ENCODE measurements around the gene DNAH10. TPM values are rescaled to one million over a fixed set of nuclear protein-coding genes. Genes with fewer than 3 reads are reported as not detected.

DNAH10 gene
- total RNA-seq, 1 donor from 2014 or later = under 0.01 TPM

DNA sequence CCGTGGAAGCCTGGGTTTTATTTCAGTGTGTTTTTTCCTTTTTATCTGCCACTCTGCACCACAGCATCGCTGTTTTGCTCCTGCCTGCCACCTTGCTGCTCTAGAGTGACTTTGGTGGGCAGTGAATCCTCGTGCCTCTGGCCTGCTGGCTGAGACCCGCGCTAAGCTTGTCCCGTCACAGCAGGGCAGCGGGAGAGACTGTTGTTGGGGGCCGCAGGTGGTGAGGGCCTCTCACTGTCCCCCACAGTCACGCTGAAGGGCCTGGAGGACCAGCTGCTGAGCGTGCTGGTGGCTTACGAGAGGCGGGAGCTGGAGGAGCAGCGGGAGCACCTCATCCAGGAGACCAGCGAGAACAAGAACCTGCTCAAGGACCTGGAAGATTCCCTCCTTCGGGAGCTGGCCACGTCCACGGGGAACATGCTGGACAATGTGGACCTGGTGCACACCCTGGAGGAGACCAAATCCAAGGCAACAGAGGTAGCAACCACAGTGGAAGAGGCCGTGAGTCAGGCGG lies 155.3 kb downstream of the DNAH10 start:
- H3K27me3 ChIP-seq (ENCODE audit: control insufficient read depth in 3 of 3, insufficient read depth in 3 of 3, low read length in 3 of 3) = peaks cover 11 to 35% (median 32%) of the 10 kb centered on the region in 3 donors
- no peak overlapping the region for H3K27ac ChIP-seq (ENCODE audit: low read depth, low read length)

DNA sequence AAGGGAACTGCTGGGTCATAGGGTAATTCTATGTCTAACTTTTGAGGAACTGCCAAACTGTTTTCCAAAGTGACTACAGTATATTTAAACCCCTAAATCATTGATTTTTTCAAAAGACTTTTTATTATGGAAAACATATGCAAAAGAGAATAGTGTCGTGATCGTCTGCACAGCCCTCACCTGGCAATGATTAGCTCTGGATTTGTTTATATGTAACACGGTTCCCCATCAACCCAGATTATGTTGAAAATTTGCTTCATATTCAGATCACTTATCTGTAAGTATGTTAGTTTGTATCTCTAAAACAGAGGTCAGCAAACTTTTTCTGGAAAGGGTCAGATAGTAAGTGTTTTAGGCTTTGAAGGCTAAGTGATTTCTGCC lies 157.9 kb downstream of the DNAH10 start:
- no peaks in the 10 kb centered on the region for H3K9me3 ChIP-seq (ENCODE audit: control insufficient read depth in 3 of 3, low read length in 3 of 3)
- H3K27ac ChIP-seq (ENCODE audit: low read depth, low read length) = no peak overlapping the region
- no peak overlapping the region for H3K9ac ChIP-seq (ENCODE audit: low read depth in 1 of 3, low read length in 3 of 3)
- H3K36me3 ChIP-seq (ENCODE audit: control insufficient read depth in 3 of 3, insufficient read depth in 3 of 3, low read length in 3 of 3) = no peaks in the 10 kb centered on the region
- H3K4me1 ChIP-seq (ENCODE audit: control insufficient read depth in 3 of 3, insufficient read depth in 3 of 3, low read length in 3 of 3) = no peaks in the 10 kb centered on the region
- H3K4me3 ChIP-seq (ENCODE audit: low read length in 3 of 3) = no peak overlapping the region
- peaks cover 11 to 30% (median 24%) of the 10 kb centered on the region in 3 donors for H3K27me3 ChIP-seq (ENCODE audit: control insufficient read depth in 3 of 3, insufficient read depth in 3 of 3, low read length in 3 of 3)

More for the DNA sequence above, 155.3 kb downstream of the DNAH10 start:
- Histone ChIP-seq H3K36me3 (ENCODE audit: control insufficient read depth in 3 of 3, insufficient read depth in 3 of 3, low read length in 3 of 3) (no peaks in the 10 kb centered on the region), H3K4me1 (ENCODE audit: control insufficient read depth in 3 of 3, insufficient read depth in 3 of 3, low read length in 3 of 3) (no peaks in the 10 kb centered on the region), H3K4me3 (ENCODE audit: low read length in 3 of 3) (no peak overlapping the region), H3K9me3 (ENCODE audit: control insufficient read depth in 3 of 3, low read length in 3 of 3) (no peaks in the 10 kb centered on the region), H3K9ac (ENCODE audit: low read depth in 1 of 3, low read length in 3 of 3) (no peak overlapping the region)

- H3K4me3 ChIP-seq (ENCODE audit: low read length in 3 of 3) = no peak overlapping the region
Measured at GRCh38 chr12:123923038-123923437, 160.9 kb downstream of the DNAH10 start.

DNA sequence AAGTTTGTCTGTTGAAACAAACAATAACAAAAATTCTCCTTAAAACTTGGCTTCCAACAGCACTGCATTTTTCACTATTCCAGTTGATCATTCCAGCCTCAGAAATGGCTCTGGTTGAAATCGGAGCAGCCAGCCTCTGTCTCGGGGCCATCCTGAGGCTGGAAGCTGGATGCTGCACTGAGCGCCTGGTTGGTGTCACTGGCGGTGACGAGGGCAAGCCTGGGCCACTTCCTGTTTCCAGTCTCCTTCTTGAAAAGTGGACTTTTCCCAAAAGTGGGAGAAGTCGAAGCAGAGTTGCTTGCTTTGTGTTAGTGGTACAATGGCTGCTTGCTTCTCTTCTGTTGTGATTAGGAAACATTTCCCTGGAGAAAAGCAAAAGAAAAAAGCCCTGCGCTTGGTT lies 161.8 kb downstream of the DNAH10 start:
- H3K27me3 ChIP-seq (ENCODE audit: control insufficient read depth in 3 of 3, insufficient read depth in 3 of 3, low read length in 3 of 3) = peaks cover 0 to 12% (median 11%) of the 10 kb centered on the region in 3 donors
- H3K9ac ChIP-seq (ENCODE audit: low read depth in 1 of 3, low read length in 3 of 3) = no peak overlapping the region
- H3K4me3 ChIP-seq (ENCODE audit: low read length in 3 of 3) = no peak overlapping the region
- no peaks in the 10 kb centered on the region for H3K36me3 ChIP-seq (ENCODE audit: control insufficient read depth in 3 of 3, insufficient read depth in 3 of 3, low read length in 3 of 3)
- no peaks in the 10 kb centered on the region for H3K9me3 ChIP-seq (ENCODE audit: control insufficient read depth in 3 of 3, low read length in 3 of 3)
- H3K27ac ChIP-seq (ENCODE audit: low read depth, low read length) = no peak overlapping the region
- H3K4me1 ChIP-seq (ENCODE audit: control insufficient read depth in 3 of 3, insufficient read depth in 3 of 3, low read length in 3 of 3) = no peaks in the 10 kb centered on the region

More at GRCh38 chr12:123923038-123923437, 160.9 kb downstream of the DNAH10 start:
- Histone ChIP-seq H3K27me3 (ENCODE audit: control insufficient read depth in 3 of 3, insufficient read depth in 3 of 3, low read length in 3 of 3) (peaks cover 4 to 18% (median 18%) of the 10 kb centered on the region in 3 donors), H3K9ac (ENCODE audit: low read depth in 1 of 3, low read length in 3 of 3) (no peak overlapping the region), H3K36me3 (ENCODE audit: control insufficient read depth in 3 of 3, insufficient read depth in 3 of 3, low read length in 3 of 3) (no peaks in the 10 kb centered on the region), H3K4me1 (ENCODE audit: control insufficient read depth in 3 of 3, insufficient read depth in 3 of 3, low read length in 3 of 3) (no peaks in the 10 kb centered on the region), H3K9me3 (ENCODE audit: control insufficient read depth in 3 of 3, low read length in 3 of 3) (no peaks in the 10 kb centered on the region), H3K27ac (ENCODE audit: low read depth, low read length) (no peak overlapping the region)

- peaks cover 0 to 18% (median 11%) of the 10 kb centered on the region in 3 donors for H3K27me3 ChIP-seq (ENCODE audit: control insufficient read depth in 3 of 3, insufficient read depth in 3 of 3, low read length in 3 of 3)
- no peaks in the 10 kb centered on the region for H3K36me3 ChIP-seq (ENCODE audit: control insufficient read depth in 3 of 3, insufficient read depth in 3 of 3, low read length in 3 of 3)
- no peaks in the 10 kb centered on the region for H3K4me1 ChIP-seq (ENCODE audit: control insufficient read depth in 3 of 3, insufficient read depth in 3 of 3, low read length in 3 of 3)
- no peaks in the 10 kb centered on the region for H3K9me3 ChIP-seq (ENCODE audit: control insufficient read depth in 3 of 3, low read length in 3 of 3)
- H3K27ac ChIP-seq (ENCODE audit: low read depth, low read length) = no peak overlapping the region
- no peak overlapping the region for H3K9ac ChIP-seq (ENCODE audit: low read depth in 1 of 3, low read length in 3 of 3)
- H3K4me3 ChIP-seq (ENCODE audit: low read length in 3 of 3) = no peak overlapping the region
Measured at GRCh38 chr12:123924539-123924938, 162.4 kb downstream of the DNAH10 start.

- no peaks in the 10 kb centered on the region for H3K9me3 ChIP-seq (ENCODE audit: control insufficient read depth in 3 of 3, low read length in 3 of 3)
- peaks cover 0 to 24% (median 11%) of the 10 kb centered on the region in 3 donors for H3K27me3 ChIP-seq (ENCODE audit: control insufficient read depth in 3 of 3, insufficient read depth in 3 of 3, low read length in 3 of 3)
- no peak overlapping the region for H3K4me3 ChIP-seq (ENCODE audit: low read length in 3 of 3)
- no peaks in the 10 kb centered on the region for H3K4me1 ChIP-seq (ENCODE audit: control insufficient read depth in 3 of 3, insufficient read depth in 3 of 3, low read length in 3 of 3)
- H3K9ac ChIP-seq (ENCODE audit: low read depth in 1 of 3, low read length in 3 of 3) = no peak overlapping the region
- no peaks in the 10 kb centered on the region for H3K36me3 ChIP-seq (ENCODE audit: control insufficient read depth in 3 of 3, insufficient read depth in 3 of 3, low read length in 3 of 3)
- H3K27ac ChIP-seq (ENCODE audit: low read depth, low read length) = no peak overlapping the region
Measured at GRCh38 chr12:123928274-123928865, 166.3 kb downstream of the DNAH10 start.

GRCh38 chr12:123928897-123929296 lies 166.8 kb downstream of the DNAH10 start:
- Histone ChIP-seq H3K9me3 (ENCODE audit: control insufficient read depth in 3 of 3, low read length in 3 of 3) (no peaks in the 10 kb centered on the region), H3K4me3 (ENCODE audit: low read length in 3 of 3) (no peak overlapping the region), H3K27me3 (ENCODE audit: control insufficient read depth in 3 of 3, insufficient read depth in 3 of 3, low read length in 3 of 3) (peaks cover 0 to 24% (median 11%) of the 10 kb centered on the region in 3 donors), H3K9ac (ENCODE audit: low read depth in 1 of 3, low read length in 3 of 3) (no peak overlapping the region), H3K4me1 (ENCODE audit: control insufficient read depth in 3 of 3, insufficient read depth in 3 of 3, low read length in 3 of 3) (no peaks in the 10 kb centered on the region), H3K36me3 (ENCODE audit: control insufficient read depth in 3 of 3, insufficient read depth in 3 of 3, low read length in 3 of 3) (no peaks in the 10 kb centered on the region), H3K27ac (ENCODE audit: low read depth, low read length) (no peak overlapping the region)

DNA sequence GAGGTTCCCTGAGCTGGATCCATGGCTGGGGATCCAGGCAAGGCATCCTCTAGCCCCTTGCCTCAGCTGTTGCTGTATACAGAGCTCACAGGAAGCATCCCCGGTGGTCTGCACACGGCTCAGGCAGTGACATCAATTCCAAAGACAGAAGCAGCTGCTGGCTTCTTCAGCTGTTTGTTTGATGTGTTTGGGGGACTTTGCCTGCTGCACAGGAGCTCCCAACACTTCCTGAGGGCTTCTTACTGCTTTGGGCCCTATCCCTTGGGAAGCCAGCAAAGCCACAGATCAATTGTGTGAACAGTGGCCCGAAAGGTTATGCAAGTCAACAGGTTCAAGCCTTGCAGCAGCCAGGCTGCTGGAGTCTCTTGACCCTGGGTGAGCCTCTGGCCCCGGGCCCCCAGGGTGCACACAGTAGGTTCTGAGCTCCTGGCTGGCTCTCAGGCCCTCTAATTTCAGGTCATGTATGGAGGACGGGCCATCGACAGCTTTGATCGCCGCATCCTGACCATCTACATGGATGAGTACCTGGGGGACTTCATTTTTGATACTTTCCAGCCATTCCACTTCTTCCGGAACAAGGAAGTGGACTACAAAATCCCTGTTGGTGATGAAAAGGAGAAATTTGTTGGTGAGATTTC lies 168.0 kb downstream of the DNAH10 start:
- Histone ChIP-seq H3K4me3 (ENCODE audit: low read length in 3 of 3) (no peak overlapping the region), H3K27me3 (ENCODE audit: control insufficient read depth in 3 of 3, insufficient read depth in 3 of 3, low read length in 3 of 3) (peaks cover 0 to 24% (median 11%) of the 10 kb centered on the region in 3 donors), H3K9ac (ENCODE audit: low read depth in 1 of 3, low read length in 3 of 3) (no peak overlapping the region), H3K36me3 (ENCODE audit: control insufficient read depth in 3 of 3, insufficient read depth in 3 of 3, low read length in 3 of 3) (peaks cover 0 to 3% (median 0%) of the 10 kb centered on the region in 3 donors), H3K4me1 (ENCODE audit: control insufficient read depth in 3 of 3, insufficient read depth in 3 of 3, low read length in 3 of 3) (no peaks in the 10 kb centered on the region), H3K9me3 (ENCODE audit: control insufficient read depth in 3 of 3, low read length in 3 of 3) (no peaks in the 10 kb centered on the region), H3K27ac (ENCODE audit: low read depth, low read length) (no peak overlapping the region)

DNA sequence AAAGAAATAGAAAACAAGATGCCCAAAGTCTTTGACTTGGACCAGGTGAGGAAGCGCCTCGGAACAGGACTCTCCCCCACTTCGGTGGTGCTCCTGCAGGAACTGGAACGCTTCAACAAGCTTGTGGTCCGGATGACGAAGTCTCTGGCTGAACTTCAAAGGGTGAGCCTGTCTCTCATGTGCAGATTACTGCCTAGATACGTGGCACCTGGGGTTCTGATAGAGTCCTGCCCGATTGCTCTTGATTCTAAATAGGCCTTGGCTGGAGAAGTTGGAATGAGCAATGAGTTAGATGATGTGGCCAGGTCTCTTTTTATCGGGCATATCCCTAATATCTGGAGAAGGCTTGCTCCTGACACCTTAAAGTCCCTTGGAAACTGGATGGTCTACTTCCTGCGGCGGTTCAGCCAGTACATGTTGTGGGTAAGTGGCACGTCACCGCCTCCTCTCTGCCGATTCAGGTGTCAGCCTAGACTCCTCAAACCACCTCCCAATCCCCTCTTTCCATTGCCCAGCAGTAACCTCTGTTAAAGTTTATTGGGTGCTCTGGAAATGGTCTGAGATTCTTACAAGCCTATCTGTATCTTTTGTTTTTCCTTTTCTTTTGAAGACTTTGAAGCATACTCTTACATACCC lies 169.7 kb downstream of the DNAH10 start:
- Histone ChIP-seq H3K27me3 (ENCODE audit: control insufficient read depth in 3 of 3, insufficient read depth in 3 of 3, low read length in 3 of 3) (peaks cover 0 to 21% (median 5%) of the 10 kb centered on the region in 3 donors), H3K27ac (ENCODE audit: low read depth, low read length) (no peak overlapping the region), H3K36me3 (ENCODE audit: control insufficient read depth in 3 of 3, insufficient read depth in 3 of 3, low read length in 3 of 3) (peaks cover 6 to 12% (median 10%) of the 10 kb centered on the region in 3 donors), H3K4me3 (ENCODE audit: low read length in 3 of 3) (no peak overlapping the region), H3K9ac (ENCODE audit: low read depth in 1 of 3, low read length in 3 of 3) (no peak overlapping the region), H3K9me3 (ENCODE audit: control insufficient read depth in 3 of 3, low read length in 3 of 3) (no peaks in the 10 kb centered on the region), H3K4me1 (ENCODE audit: control insufficient read depth in 3 of 3, insufficient read depth in 3 of 3, low read length in 3 of 3) (no peaks in the 10 kb centered on the region)

DNA sequence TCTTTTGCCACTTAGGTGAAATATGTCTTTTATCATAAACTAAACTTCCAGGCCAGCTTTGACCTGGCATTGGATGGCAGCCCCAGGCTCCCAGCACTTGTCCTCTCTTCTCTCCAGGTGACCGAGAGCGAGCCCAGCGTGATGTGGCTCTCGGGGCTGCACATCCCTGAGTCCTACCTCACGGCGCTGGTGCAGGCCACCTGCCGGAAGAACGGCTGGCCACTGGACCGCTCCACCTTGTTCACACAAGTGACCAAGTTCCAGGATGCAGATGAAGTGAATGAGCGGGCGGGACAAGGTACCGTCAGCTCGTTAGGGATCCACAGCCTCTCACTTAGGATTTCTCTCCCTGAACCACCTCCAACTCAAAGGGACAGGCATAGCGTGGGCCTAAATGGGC lies 171.1 kb downstream of the DNAH10 start:
- H3K27ac ChIP-seq (ENCODE audit: low read depth, low read length) = no peak overlapping the region
- H3K27me3 ChIP-seq (ENCODE audit: control insufficient read depth in 3 of 3, insufficient read depth in 3 of 3, low read length in 3 of 3) = peaks cover 0 to 13% (median 3%) of the 10 kb centered on the region in 3 donors
- no peak overlapping the region for H3K4me3 ChIP-seq (ENCODE audit: low read length in 3 of 3)
- H3K9me3 ChIP-seq (ENCODE audit: control insufficient read depth in 3 of 3, low read length in 3 of 3) = no peaks in the 10 kb centered on the region
- H3K4me1 ChIP-seq (ENCODE audit: control insufficient read depth in 3 of 3, insufficient read depth in 3 of 3, low read length in 3 of 3) = no peaks in the 10 kb centered on the region
- no peak overlapping the region for H3K9ac ChIP-seq (ENCODE audit: low read depth in 1 of 3, low read length in 3 of 3)
- H3K36me3 ChIP-seq (ENCODE audit: control insufficient read depth in 3 of 3, insufficient read depth in 3 of 3, low read length in 3 of 3) = peaks cover 12 to 15% (median 15%) of the 10 kb centered on the region in 3 donors
